HEK293 (cell line): ENCODE results near the gene QARS1.

ENCODE experiments used
- CTCF ChIP-seq: fragments of 450-650 bp; formaldehyde crosslinking; IDR thresholded peaks from 2 replicates; pipeline ENCODE4 v1.5.1; 2016; ENCODE audit warnings: missing biosample characterization, missing genetic modification characterization
- KLF16 ChIP-seq: fragments of 450-650 bp; formaldehyde crosslinking; IDR thresholded peaks from 2 replicates; pipeline ENCODE4 v1.5.1; 2017; ENCODE audit warnings: missing biosample characterization, missing genetic modification characterization
- TRIM28 ChIP-seq: IDR thresholded peaks from 2 replicates; pipeline ENCODE4 v1.6.1; 2011; ENCODE audit warnings: low read length, control low read depth, borderline replicate concordance
- YY1 ChIP-seq: fragments of 450-650 bp; formaldehyde crosslinking; IDR thresholded peaks from 2 replicates; pipeline ENCODE4 v1.5.1; 2018; ENCODE audit warnings: missing biosample characterization, missing genetic modification characterization
- ZNF10 ChIP-seq: fragments of 450-650 bp; formaldehyde crosslinking; IDR thresholded peaks from 2 replicates; pipeline ENCODE4 v1.5.1; 2017; ENCODE audit warnings: missing biosample characterization, missing genetic modification characterization
- ZNF274 ChIP-seq, 2 experiments: fragments of 200-500 bp in 1 of 2; fragments of 450-650 bp in 1 of 2; sonication (Bioruptor generic) in 1 of 2; formaldehyde crosslinking in 1 of 2; IDR thresholded peaks; 2 replicates each; pipeline versions ENCODE4 v1.5.1 to v1.6.1; 2014 to 2016; ENCODE audit warnings: borderline replicate concordance in 1 of 2, inconsistent platforms in 1 of 2, low read length in 1 of 2, missing biosample characterization in 1 of 2, missing genetic modification characterization in 1 of 2
- ZNF292 ChIP-seq: fragments of 450-650 bp; formaldehyde crosslinking; IDR thresholded peaks from 2 replicates; pipeline ENCODE4 v1.5.1; 2016; ENCODE audit warnings: low read depth, missing biosample characterization, missing genetic modification characterization, borderline replicate concordance
- ZSCAN23 ChIP-seq: fragments of 450-650 bp; formaldehyde crosslinking; IDR thresholded peaks from 2 replicates; pipeline ENCODE4 v1.5.1; 2016; ENCODE audit warnings: missing biosample characterization, missing genetic modification characterization

GRCh38 chr3:49104052-49104426, 518 bp downstream of the QARS1 start:
- no peak for TF ChIP-seq ZNF274 (IDR thresholded peaks at IDR 0.05; ENCODE audit: low read length)
- TF ChIP-seq ZNF274 (tag by site-specific recombination; IDR thresholded peaks at IDR 0.05; ENCODE audit: borderline replicate concordance): no peak
- no peak for TF ChIP-seq CTCF (tag by site-specific recombination)
- no peak for TF ChIP-seq YY1 (tag by site-specific recombination)
- TF ChIP-seq ZSCAN23 (tag by site-specific recombination): no peak
- no peak for TF ChIP-seq KLF16 (tag by site-specific recombination)
- no peak for TF ChIP-seq ZNF292 (tag by site-specific recombination)
- TF ChIP-seq ZNF10 (tag by site-specific recombination): no peak
- no peak for TF ChIP-seq TRIM28
